ENCODE results near the gene AP2A1.

DNA sequence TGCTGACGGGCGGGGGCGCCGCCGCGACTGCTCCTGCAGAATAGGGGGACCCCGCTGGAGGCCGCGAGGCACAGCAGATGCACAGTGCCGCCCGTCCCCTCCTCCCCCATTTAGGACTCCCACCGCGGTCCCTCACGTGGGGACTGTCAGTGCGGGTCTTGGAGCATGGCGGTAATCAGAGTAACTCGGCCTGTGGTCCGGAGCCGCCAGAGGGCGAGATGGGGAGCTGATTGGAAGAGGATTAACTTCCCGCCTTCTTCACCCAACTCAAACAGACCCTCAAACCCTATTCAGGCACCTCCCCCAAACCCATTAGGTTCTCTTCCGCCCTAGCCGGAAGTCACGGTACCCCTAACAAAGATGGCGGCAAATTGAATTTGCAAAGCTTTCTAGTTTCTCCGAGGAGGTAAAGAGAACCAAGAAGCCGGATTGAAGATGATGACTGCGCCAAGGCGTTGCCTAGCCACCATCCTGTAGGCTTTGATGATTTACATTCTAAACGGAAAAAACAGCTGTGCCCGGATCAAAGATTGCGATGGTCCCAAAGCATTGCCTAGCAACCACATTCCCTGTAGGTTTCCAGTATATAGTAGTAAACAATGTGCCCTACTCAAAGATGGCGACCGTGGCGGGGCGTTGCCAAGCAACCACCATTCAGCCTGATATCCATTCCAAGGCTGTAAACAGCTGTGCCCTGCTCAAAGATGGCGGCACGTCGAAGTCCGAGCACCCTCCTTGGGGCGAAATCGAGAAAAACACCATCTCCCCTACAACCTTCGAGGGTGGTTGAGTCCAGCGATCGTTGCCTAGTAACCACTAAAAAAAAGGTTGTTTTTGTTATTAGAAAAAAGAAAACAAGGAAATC, 46.4 kb downstream of the AP2A1 start, which contains the start of gene FUZ:
- TF ChIP-seq CTCF (IDR thresholded peaks at IDR 0.05; ENCODE audit: insufficient read depth, low read length, poor library complexity, severe bottlenecking) (peak; percentile 22), EZH2phosphoT487 (conservative IDR thresholded peaks at IDR 0.05; ENCODE audit: low read length) (no peak)

Data from SU-DHL-6 (cell line).